Uterus (tissue), 4 donors: ENCODE results near the gene LYVE1. TPM values are rescaled to one million over a fixed set of nuclear protein-coding genes. Genes with fewer than 3 reads are reported as not detected.

Experiments used
- DNase-seq, 2 donors: peaks; one replicate each; pipeline ENCODE4 v3.0.0-alpha.2; 2019 to 2020
- H3K27ac ChIP-seq, 2 donors: fragments of 200-600 bp; sonication (generic); 1 replicate in 1 of 2; 2 replicates in 1 of 2; pipeline ENCODE4 v1.5.1; 2016 to 2018
- H3K27me3 ChIP-seq, 2 donors: fragments of 200-600 bp; sonication (generic); one replicate each; pipeline ENCODE4 v1.5.1; 2018 to 2019; ENCODE audit warnings: control low read depth in 1 of 2
- H3K36me3 ChIP-seq, 2 donors: fragments of 200-600 bp; sonication (generic); one replicate each; pipeline ENCODE4 v1.5.1; 2019; ENCODE audit warnings: control low read depth in 1 of 2
- H3K4me1 ChIP-seq, 2 donors: fragments of 200-600 bp; sonication (generic); one replicate each; pipeline ENCODE4 v1.5.1; 2018 to 2019; ENCODE audit warnings: control low read depth in 1 of 2
- H3K4me3 ChIP-seq, 2 donors: fragments of 200-600 bp; sonication (generic); 1 replicate in 1 of 2; 2 replicates in 1 of 2; pipeline ENCODE4 v1.5.1; 2018 to 2019; ENCODE audit warnings: mild to moderate bottlenecking in 1 of 2
- H3K9me3 ChIP-seq, 2 donors: fragments of 200-600 bp; sonication (generic); one replicate each; pipeline ENCODE4 v1.5.1; 2019; ENCODE audit warnings: control low read depth in 1 of 2
- POLR2A ChIP-seq, 2 donors: fragments of 450-650 bp; IDR thresholded peaks; one replicate each; pipeline ENCODE4 v1.6.1; 2016; ENCODE audit warnings: antibody characterized with exemption in 2 of 2, mild to moderate bottlenecking in 1 of 2, moderate library complexity in 1 of 2
- intact Hi-C: fragments of 100-400 bp; cut with DNase I; formaldehyde crosslinking; loops from one replicate; pipeline ENCODE4 v1.15.1; 2023; ENCODE audit warnings: low total_unique reads
- total RNA-seq, 4 donors: library from RNA; depleted of rRNA in 3 of 4; stranded (reverse); fragments of >200 nt in 3 of 4; gene quantifications; one replicate each; pipeline versions ENCODE4 v1.1.0 to v1.2.4, GENCODE V29; 2014 to 2023
- TF ChIP-seq, protein P1 (sequence below), 4 experiments: fragments of 200-600 bp in 2 of 4; fragments of 450-650 bp in 2 of 4; sonication (generic) in 2 of 4; IDR thresholded peaks; one replicate each; pipeline ENCODE4 v1.5.1; 2016 to 2019; ENCODE audit warnings: antibody characterized with exemption in 4 of 4, mild to moderate bottlenecking in 2 of 4, moderate library complexity in 1 of 4
- donor health status: DM: yes; HTN: yes; CAD: no.

Gene LYVE1
- total RNA-seq, 4 donors from 2014 or later, result 12.8 to 154 (median 44.0) TPM

- intact Hi-C loops, result no loop called here
- Histone ChIP-seq H3K4me3 (no peak overlapping the region), H3K27ac (no peak overlapping the region), H3K36me3 (no peaks in the 10 kb centered on the region), H3K27me3 (no peaks in the 10 kb centered on the region), H3K4me1 (no peaks in the 10 kb centered on the region), H3K9me3 (no peaks in the 10 kb centered on the region)
- DNase-seq, result no peak
- TF ChIP-seq, protein P1, sequence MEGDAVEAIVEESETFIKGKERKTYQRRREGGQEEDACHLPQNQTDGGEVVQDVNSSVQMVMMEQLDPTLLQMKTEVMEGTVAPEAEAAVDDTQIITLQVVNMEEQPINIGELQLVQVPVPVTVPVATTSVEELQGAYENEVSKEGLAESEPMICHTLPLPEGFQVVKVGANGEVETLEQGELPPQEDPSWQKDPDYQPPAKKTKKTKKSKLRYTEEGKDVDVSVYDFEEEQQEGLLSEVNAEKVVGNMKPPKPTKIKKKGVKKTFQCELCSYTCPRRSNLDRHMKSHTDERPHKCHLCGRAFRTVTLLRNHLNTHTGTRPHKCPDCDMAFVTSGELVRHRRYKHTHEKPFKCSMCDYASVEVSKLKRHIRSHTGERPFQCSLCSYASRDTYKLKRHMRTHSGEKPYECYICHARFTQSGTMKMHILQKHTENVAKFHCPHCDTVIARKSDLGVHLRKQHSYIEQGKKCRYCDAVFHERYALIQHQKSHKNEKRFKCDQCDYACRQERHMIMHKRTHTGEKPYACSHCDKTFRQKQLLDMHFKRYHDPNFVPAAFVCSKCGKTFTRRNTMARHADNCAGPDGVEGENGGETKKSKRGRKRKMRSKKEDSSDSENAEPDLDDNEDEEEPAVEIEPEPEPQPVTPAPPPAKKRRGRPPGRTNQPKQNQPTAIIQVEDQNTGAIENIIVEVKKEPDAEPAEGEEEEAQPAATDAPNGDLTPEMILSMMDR (IDR thresholded peaks at IDR 0.05), result no peak
- TF ChIP-seq POLR2A (IDR thresholded peaks at IDR 0.05), result no peak
These were observed 47.9 kb downstream of the LYVE1 start for GRCh38 chr11:10520562-10520961.

DNA sequence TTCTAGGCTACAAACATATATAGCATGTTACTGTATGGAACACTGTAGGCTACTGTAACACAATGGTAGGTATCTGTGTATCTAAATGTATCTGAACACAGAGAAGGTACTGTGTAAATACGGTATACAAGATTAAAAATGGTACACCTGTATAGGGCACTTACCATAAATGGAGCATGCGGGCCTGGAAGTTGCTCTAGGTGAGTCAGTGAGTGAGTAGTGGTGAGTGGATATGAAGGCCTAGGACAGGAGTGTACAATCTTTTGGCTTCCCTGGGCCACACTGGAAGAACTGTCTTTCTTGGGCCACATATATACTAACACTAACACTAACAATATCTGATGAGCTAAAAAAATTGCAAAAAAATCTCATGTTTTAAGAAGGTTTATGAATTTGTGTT is 48.8 kb downstream of the LYVE1 start:
- no peak for DNase-seq
- Histone ChIP-seq H3K4me3 (no peak overlapping the region), H3K27ac (no peak overlapping the region), H3K36me3 (no peaks in the 10 kb centered on the region), H3K9me3 (no peaks in the 10 kb centered on the region), H3K27me3 (no peaks in the 10 kb centered on the region), H3K4me1 (no peaks in the 10 kb centered on the region)
- TF ChIP-seq, protein P1 (IDR thresholded peaks at IDR 0.05), result no peak
- TF ChIP-seq POLR2A (IDR thresholded peaks at IDR 0.05), result no peak
- intact Hi-C loops, result loop anchor here (10.0 kb wide), 1 partner anchor 215 kb away; no protein-coding TSS in a partner anchor

- intact Hi-C loops, result loop anchor here (10.0 kb wide), 1 partner anchor 216 kb away; no protein-coding TSS in a partner anchor
- H3K4me1 ChIP-seq, result no peaks in the 10 kb centered on the region
- DNase-seq, result no peak
- H3K27me3 ChIP-seq, result no peaks in the 10 kb centered on the region
- H3K9me3 ChIP-seq, result no peaks in the 10 kb centered on the region
- H3K27ac ChIP-seq, result no peak overlapping the region
- TF ChIP-seq POLR2A (IDR thresholded peaks at IDR 0.05), result no peak
- TF ChIP-seq, protein P1 (IDR thresholded peaks at IDR 0.05), result no peak
- no peak overlapping the region for H3K4me3 ChIP-seq
- no peaks in the 10 kb centered on the region for H3K36me3 ChIP-seq
These were observed 49.6 kb downstream of the LYVE1 start for GRCh38 chr11:10518891-10519290.

- H3K4me3 ChIP-seq, result no peak overlapping the region
- no peaks in the 10 kb centered on the region for H3K9me3 ChIP-seq
- DNase-seq, result no peak
- H3K4me1 ChIP-seq, result no peaks in the 10 kb centered on the region
- no peak for TF ChIP-seq POLR2A (IDR thresholded peaks at IDR 0.05)
- TF ChIP-seq, protein P1 (IDR thresholded peaks at IDR 0.05), result no peak
- intact Hi-C loops, result loop anchor here (10.0 kb wide), 1 partner anchor 217 kb away; no protein-coding TSS in a partner anchor
- no peak overlapping the region for H3K27ac ChIP-seq
- H3K36me3 ChIP-seq, result no peaks in the 10 kb centered on the region
- H3K27me3 ChIP-seq, result no peaks in the 10 kb centered on the region
These were observed 50.3 kb downstream of the LYVE1 start for GRCh38 chr11:10518123-10518522.

DNA sequence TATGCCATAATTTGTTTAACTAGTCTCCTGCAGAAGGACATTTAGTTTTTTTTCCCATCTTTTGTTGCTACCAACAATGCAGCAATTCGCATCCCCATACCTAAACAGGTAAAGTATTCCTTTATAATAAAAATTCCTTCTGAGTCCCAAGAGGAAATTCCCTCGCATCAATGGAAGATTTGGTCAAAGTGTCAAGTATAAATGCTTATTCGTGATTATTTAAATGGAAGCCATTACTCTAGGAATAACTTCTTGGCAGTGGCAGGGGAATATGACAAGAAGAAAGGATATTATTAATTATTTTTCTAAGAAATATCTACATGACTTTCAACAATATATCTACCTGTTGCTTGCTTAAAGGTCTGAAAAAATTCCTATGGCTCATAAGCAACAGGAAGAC is 53.0 kb downstream of the LYVE1 start:
- no peaks in the 10 kb centered on the region for H3K36me3 ChIP-seq
- H3K4me1 ChIP-seq, result no peaks in the 10 kb centered on the region
- no peaks in the 10 kb centered on the region for H3K9me3 ChIP-seq
- H3K27ac ChIP-seq, result no peak overlapping the region
- no peaks in the 10 kb centered on the region for H3K27me3 ChIP-seq
- DNase-seq, result no peak
- intact Hi-C loops, result loop anchor here (10.0 kb wide), 1 partner anchor 219 kb away; no protein-coding TSS in a partner anchor
- no peak for TF ChIP-seq POLR2A (IDR thresholded peaks at IDR 0.05)
- TF ChIP-seq, protein P1 (IDR thresholded peaks at IDR 0.05), result no peak
- H3K4me3 ChIP-seq, result no peak overlapping the region
